Peyer's patch (tissue), 4 donors: ENCODE measurements around the gene FAM151A. TPM values are rescaled to one million over a fixed set of nuclear protein-coding genes. Genes with fewer than 3 reads are reported as not detected.

Experiments used
- DNase-seq, 3 donors: peaks; one replicate each; pipeline ENCODE4 v3.0.0-alpha.2; 2017 to 2019
- H3K27ac ChIP-seq, 4 donors: fragments of 200-600 bp; sonication (generic); one replicate each; pipeline ENCODE4 v1.5.1; 2016 to 2019
- H3K27me3 ChIP-seq, 2 donors: fragments of 200-600 bp; sonication (generic); one replicate each; pipeline ENCODE4 v1.5.1; 2019
- H3K36me3 ChIP-seq, 3 donors: fragments of 200-600 bp; sonication (generic); one replicate each; pipeline ENCODE4 v1.5.1; 2016 to 2019
- H3K4me1 ChIP-seq, 4 donors: fragments of 200-600 bp; sonication (generic); one replicate each; pipeline ENCODE4 v1.5.1; 2016 to 2019
- H3K4me3 ChIP-seq, 4 donors: fragments of 200-600 bp; sonication (generic); 1 replicate in 3 of 4; 2 replicates in 1 of 4; pipeline ENCODE4 v1.5.1; 2016 to 2019; ENCODE audit warnings: mild to moderate bottlenecking in 1 of 4
- H3K9me3 ChIP-seq, 4 donors: fragments of 200-600 bp; sonication (generic); one replicate each; pipeline ENCODE4 v1.5.1; 2016 to 2019; ENCODE audit warnings: mild to moderate bottlenecking in 1 of 4
- CTCF ChIP-seq, 6 experiments: fragments of 450-650 bp in 4 of 6; fragments of 200-600 bp in 2 of 6; sonication (generic) in 1 of 6; IDR thresholded peaks; one replicate each; pipeline ENCODE4 v1.5.1; 2017 to 2019; ENCODE audit warnings: antibody characterized with exemption in 6 of 6, mild to moderate bottlenecking in 3 of 6, moderate library complexity in 1 of 6
- POLR2A ChIP-seq, 2 donors: fragments of 450-650 bp; IDR thresholded peaks; one replicate each; pipeline ENCODE4 v1.5.1; 2017; ENCODE audit warnings: antibody characterized with exemption in 2 of 2, mild to moderate bottlenecking in 2 of 2, moderate library complexity in 2 of 2
- total RNA-seq, 4 donors: library from RNA; depleted of rRNA; stranded (reverse); fragments of >200 nt; gene quantifications; one replicate each; pipeline ENCODE4 v1.1.0, GENCODE V29; 2016

FAM151A gene
- total RNA-seq, 4 donors from 2014 or later, result 15.7 to 1,128 (median 174) TPM

- Histone ChIP-seq H3K9me3 (no peaks in the 10 kb centered on the region), H3K27ac (no peak overlapping the region), H3K4me3 (no peak overlapping the region), H3K4me1 (peaks cover 0 to 10% (median 0%) of the 10 kb centered on the region in 4 donors), H3K36me3 (peaks cover 0 to 27% (median 0%) of the 10 kb centered on the region in 3 donors), H3K27me3 (no peaks in the 10 kb centered on the region)
- TF ChIP-seq CTCF (IDR thresholded peaks at IDR 0.05) (no peak), POLR2A (IDR thresholded peaks at IDR 0.05) (no peak)
- peak in 1 of 3 donors; percentile 28 for DNase-seq
Observed at GRCh38 chr1:54614024-54614423, 9.3 kb downstream of the FAM151A start.

GRCh38 chr1:54611621-54612020 is 11.7 kb downstream of the FAM151A start:
- no peak overlapping the region for H3K4me3 ChIP-seq
- no peak for TF ChIP-seq CTCF (IDR thresholded peaks at IDR 0.05)
- TF ChIP-seq POLR2A (IDR thresholded peaks at IDR 0.05), result no peak
- H3K36me3 ChIP-seq, result peaks cover 0 to 41% (median 0%) of the 10 kb centered on the region in 3 donors
- peak in 1 of 3 donors; percentile 30 for DNase-seq
- no peak overlapping the region for H3K27ac ChIP-seq
- peaks cover 0 to 10% (median 0%) of the 10 kb centered on the region in 4 donors for H3K4me1 ChIP-seq
- H3K27me3 ChIP-seq, result no peaks in the 10 kb centered on the region
- no peaks in the 10 kb centered on the region for H3K9me3 ChIP-seq

- TF ChIP-seq POLR2A (IDR thresholded peaks at IDR 0.05) (no peak), CTCF (IDR thresholded peaks at IDR 0.05) (no peak)
- no peak overlapping the region for H3K4me3 ChIP-seq
- no peaks in the 10 kb centered on the region for H3K9me3 ChIP-seq
- peaks cover 0 to 37% (median 0%) of the 10 kb centered on the region in 3 donors for H3K36me3 ChIP-seq
- H3K27me3 ChIP-seq, result no peaks in the 10 kb centered on the region
- peaks cover 0 to 15% (median 0%) of the 10 kb centered on the region in 4 donors for H3K4me1 ChIP-seq
- peak in 1 of 3 donors; percentile 38 for DNase-seq
- no peak overlapping the region for H3K27ac ChIP-seq
Observed at GRCh38 chr1:54610601-54611580, 12.4 kb downstream of the FAM151A start.

GRCh38 chr1:54610048-54610447 is 13.3 kb downstream of the FAM151A start:
- Histone ChIP-seq H3K9me3 (no peaks in the 10 kb centered on the region), H3K4me1 (peaks cover 0 to 14% (median 0%) of the 10 kb centered on the region in 4 donors), H3K27ac (no peak overlapping the region), H3K36me3 (peaks cover 0 to 37% (median 0%) of the 10 kb centered on the region in 3 donors), H3K4me3 (no peak overlapping the region), H3K27me3 (no peaks in the 10 kb centered on the region)
- DNase-seq, result peak in 1 of 3 donors; percentile 36
- TF ChIP-seq POLR2A (IDR thresholded peaks at IDR 0.05) (no peak), CTCF (IDR thresholded peaks at IDR 0.05) (no peak)

- no peak overlapping the region for H3K4me3 ChIP-seq
- H3K36me3 ChIP-seq, result peaks cover 0 to 37% (median 0%) of the 10 kb centered on the region in 3 donors
- TF ChIP-seq CTCF (IDR thresholded peaks at IDR 0.05) (no peak), POLR2A (IDR thresholded peaks at IDR 0.05) (no peak)
- H3K9me3 ChIP-seq, result no peaks in the 10 kb centered on the region
- no peaks in the 10 kb centered on the region for H3K27me3 ChIP-seq
- peaks cover 0 to 18% (median 0%) of the 10 kb centered on the region in 4 donors for H3K4me1 ChIP-seq
- H3K27ac ChIP-seq, result no peak overlapping the region
- DNase-seq, result peak in 1 of 3 donors; percentile 40
Observed at GRCh38 chr1:54609301-54609921, 13.9 kb downstream of the FAM151A start.
